ENCODE results near the gene CLASP1.
"Not testable (repeated sequence)": the region's sequence is repeated elsewhere in the genome, so short reads cannot be mapped to it uniquely, and the experiment has no call there.

The CLASP1 gene

GRCh38 chr2:121611730-121612705 lies 37.2 kb downstream of the CLASP1 start:
- H3K36me3 Mint-ChIP-seq, result peaks cover 15% of the 10 kb centered on the region
- ATAC-seq (no peak), DNase-seq (ENCODE audit: low spot score in 2 of 2) (peak in 1 of 2 donors; percentile 17)
- H3K4me1 Mint-ChIP-seq, result peaks cover 20% of the 10 kb centered on the region
- no peak overlapping the region for H3K4me3 Mint-ChIP-seq
- no peaks in the 10 kb centered on the region for H3K9me3 Mint-ChIP-seq
- H3K27ac Mint-ChIP-seq, result no peak overlapping the region

GRCh38 chr2:121611048-121611649 lies 38.1 kb downstream of the CLASP1 start:
- H3K27ac Mint-ChIP-seq, ATAC-seq, H3K4me3 Mint-ChIP-seq, H3K9me3 Mint-ChIP-seq: not testable (repeated sequence)
- DNase-seq (ENCODE audit: low spot score in 2 of 2), result peak in 1 of 2 donors; percentile 15
- peaks cover 26% of the 10 kb centered on the region for H3K4me1 Mint-ChIP-seq
- peaks cover 15% of the 10 kb centered on the region for H3K36me3 Mint-ChIP-seq

- not testable (repeated sequence) for ATAC-seq, H3K27ac Mint-ChIP-seq, H3K4me3 Mint-ChIP-seq, H3K9me3 Mint-ChIP-seq
- Mint-ChIP-seq H3K4me1 (peaks cover 32% of the 10 kb centered on the region), H3K36me3 (peaks cover 18% of the 10 kb centered on the region)
- peak in 1 of 2 donors; percentile 2 for DNase-seq (ENCODE audit: low spot score in 2 of 2)
These were observed 38.8 kb downstream of the CLASP1 start for GRCh38 chr2:121610487-121610874.

- no peak for DNase-seq (ENCODE audit: low spot score in 2 of 2)
- H3K9me3 Mint-ChIP-seq, result no peaks in the 10 kb centered on the region
- H3K4me3 Mint-ChIP-seq, result no peak overlapping the region
- H3K36me3 Mint-ChIP-seq, result peaks cover 17% of the 10 kb centered on the region
- H3K4me1 Mint-ChIP-seq, result peaks cover 22% of the 10 kb centered on the region
- H3K27ac Mint-ChIP-seq, result no peak overlapping the region
- no peak for ATAC-seq
These were observed 40.3 kb downstream of the CLASP1 start for GRCh38 chr2:121608967-121609366.

GRCh38 chr2:121608367-121608766 lies 40.9 kb downstream of the CLASP1 start:
- ATAC-seq (no peak), DNase-seq (ENCODE audit: low spot score in 2 of 2) (peak in 1 of 2 donors; percentile 38)
- H3K4me1 Mint-ChIP-seq, result peaks cover 28% of the 10 kb centered on the region
- H3K9me3 Mint-ChIP-seq, result no peaks in the 10 kb centered on the region
- no peak overlapping the region for H3K27ac Mint-ChIP-seq
- peaks cover 23% of the 10 kb centered on the region for H3K36me3 Mint-ChIP-seq
- H3K4me3 Mint-ChIP-seq, result no peak overlapping the region

- Mint-ChIP-seq H3K4me1 (peaks cover 47% of the 10 kb centered on the region), H3K9me3 (no peaks in the 10 kb centered on the region), H3K4me3 (no peak overlapping the region), H3K36me3 (peaks cover 38% of the 10 kb centered on the region), H3K27ac (peak overlapping the region; percentile 43)
- ATAC-seq (no peak), DNase-seq (ENCODE audit: low spot score in 2 of 2) (peak in 1 of 2 donors; percentile 29)
These were observed 43.2 kb downstream of the CLASP1 start for GRCh38 chr2:121605820-121606733.

GRCh38 chr2:121603185-121603584 lies 46.1 kb downstream of the CLASP1 start:
- H3K4me1 Mint-ChIP-seq, result peaks cover 53% of the 10 kb centered on the region
- no peak overlapping the region for H3K27ac Mint-ChIP-seq
- H3K36me3 Mint-ChIP-seq, result peaks cover 44% of the 10 kb centered on the region
- H3K4me3 Mint-ChIP-seq, result no peak overlapping the region
- DNase-seq (ENCODE audit: low spot score in 2 of 2) (no peak), ATAC-seq (no peak)
- no peaks in the 10 kb centered on the region for H3K9me3 Mint-ChIP-seq

GRCh38 chr2:121599963-121600651 lies 49.2 kb downstream of the CLASP1 start:
- H3K27ac Mint-ChIP-seq, result no peak overlapping the region
- no peak overlapping the region for H3K4me3 Mint-ChIP-seq
- H3K9me3 Mint-ChIP-seq, result no peaks in the 10 kb centered on the region
- peaks cover 38% of the 10 kb centered on the region for H3K36me3 Mint-ChIP-seq
- ATAC-seq (no peak), DNase-seq (ENCODE audit: low spot score in 2 of 2) (peak in 1 of 2 donors; percentile 33)
- H3K4me1 Mint-ChIP-seq, result peaks cover 52% of the 10 kb centered on the region

- ATAC-seq (no peak), DNase-seq (ENCODE audit: low spot score in 2 of 2) (no peak)
- no peaks in the 10 kb centered on the region for H3K9me3 Mint-ChIP-seq
- peaks cover 19% of the 10 kb centered on the region for H3K36me3 Mint-ChIP-seq
- peaks cover 45% of the 10 kb centered on the region for H3K4me1 Mint-ChIP-seq
- H3K4me3 Mint-ChIP-seq, result no peak overlapping the region
- no peak overlapping the region for H3K27ac Mint-ChIP-seq
These were observed 51.2 kb downstream of the CLASP1 start for GRCh38 chr2:121598087-121598486.

- Mint-ChIP-seq H3K4me1 (peaks cover 36% of the 10 kb centered on the region), H3K9me3 (no peaks in the 10 kb centered on the region), H3K27ac (peak overlapping the region; percentile 46), H3K36me3 (peaks cover 6% of the 10 kb centered on the region), H3K4me3 (peak overlapping the region; percentile 33)
- DNase-seq (ENCODE audit: low spot score in 2 of 2) (peak in 1 of 2 donors; percentile 47), ATAC-seq (peak; percentile 73)
These were observed 52.8 kb downstream of the CLASP1 start for GRCh38 chr2:121596221-121597080.

GRCh38 chr2:121595012-121595891 lies 54.0 kb downstream of the CLASP1 start:
- no peak overlapping the region for H3K4me3 Mint-ChIP-seq
- H3K9me3 Mint-ChIP-seq, result no peaks in the 10 kb centered on the region
- peak overlapping the region; percentile 46 for H3K27ac Mint-ChIP-seq
- no peak for ATAC-seq
- peaks cover 30% of the 10 kb centered on the region for H3K4me1 Mint-ChIP-seq
- H3K36me3 Mint-ChIP-seq, result peaks cover 6% of the 10 kb centered on the region
- peak in 1 of 2 donors; percentile 7 for DNase-seq (ENCODE audit: low spot score in 2 of 2)

- no peak for ATAC-seq
- Mint-ChIP-seq H3K9me3 (no peaks in the 10 kb centered on the region), H3K27ac (no peak overlapping the region), H3K36me3 (peaks cover 16% of the 10 kb centered on the region), H3K4me1 (peaks cover 25% of the 10 kb centered on the region), H3K4me3 (no peak overlapping the region)
- DNase-seq (ENCODE audit: low spot score in 2 of 2), result no peak
These were observed 58.1 kb downstream of the CLASP1 start for GRCh38 chr2:121591199-121591598.

- Mint-ChIP-seq H3K36me3 (peaks cover 16% of the 10 kb centered on the region), H3K4me1 (peaks cover 31% of the 10 kb centered on the region), H3K27ac (no peak overlapping the region), H3K9me3 (no peaks in the 10 kb centered on the region), H3K4me3 (no peak overlapping the region)
- no peak for DNase-seq (ENCODE audit: low spot score in 2 of 2)
- no peak for ATAC-seq
These were observed 60.9 kb downstream of the CLASP1 start for GRCh38 chr2:121588357-121588756.

All from stimulated activated effector memory CD8-positive, alpha-beta T cell treated with anti-CD3 and anti-CD28 coated beads, Interleukin-12 subunit alpha, Interleukin-12 subunit beta, amount 100 ng/mL, for 72 hours (primary cell).